Retinal pigment epithelial cell (primary cell): ENCODE data around the gene NOTCH2.

ENCODE experiments used
- DNase-seq: peaks from one replicate; pipeline ENCODE4 v3.0.0-alpha.2; 2010; ENCODE audit warnings: low read depth
- H3K4me3 ChIP-seq: 2 replicates; pipeline ENCODE4 v1.5.1; 2011; ENCODE audit warnings: mild to moderate bottlenecking, low read length, control low read depth, moderate library complexity
- TF ChIP-seq, protein P1 (sequence below): conservative IDR thresholded peaks from 2 replicates; pipeline ENCODE4 v1.5.1; 2011; ENCODE audit warnings: low read depth, low read length, control low read depth, inconsistent platforms

The NOTCH2 gene

DNA sequence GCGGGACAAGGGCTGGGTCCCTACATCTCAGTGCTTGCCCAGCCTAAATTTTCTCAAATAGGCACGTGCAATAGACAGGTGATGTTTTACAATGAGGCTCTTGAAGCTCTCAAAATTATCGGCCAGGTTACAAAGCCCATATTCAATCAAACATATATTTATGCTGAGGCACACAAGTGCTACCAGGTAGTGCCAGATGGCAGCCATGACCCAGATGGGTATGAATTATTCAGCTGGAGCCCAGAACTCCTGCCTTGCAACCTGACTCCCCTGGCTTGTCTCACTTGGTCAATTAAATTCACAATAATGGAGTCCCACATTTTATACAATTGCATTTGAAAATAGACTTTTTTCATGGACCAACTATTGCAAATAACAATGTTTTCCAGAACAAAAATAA lies 160.8 kb downstream of the NOTCH2 start:
- no peak for DNase-seq
- no peak overlapping the region for H3K4me3 ChIP-seq
- TF ChIP-seq, protein P1, sequence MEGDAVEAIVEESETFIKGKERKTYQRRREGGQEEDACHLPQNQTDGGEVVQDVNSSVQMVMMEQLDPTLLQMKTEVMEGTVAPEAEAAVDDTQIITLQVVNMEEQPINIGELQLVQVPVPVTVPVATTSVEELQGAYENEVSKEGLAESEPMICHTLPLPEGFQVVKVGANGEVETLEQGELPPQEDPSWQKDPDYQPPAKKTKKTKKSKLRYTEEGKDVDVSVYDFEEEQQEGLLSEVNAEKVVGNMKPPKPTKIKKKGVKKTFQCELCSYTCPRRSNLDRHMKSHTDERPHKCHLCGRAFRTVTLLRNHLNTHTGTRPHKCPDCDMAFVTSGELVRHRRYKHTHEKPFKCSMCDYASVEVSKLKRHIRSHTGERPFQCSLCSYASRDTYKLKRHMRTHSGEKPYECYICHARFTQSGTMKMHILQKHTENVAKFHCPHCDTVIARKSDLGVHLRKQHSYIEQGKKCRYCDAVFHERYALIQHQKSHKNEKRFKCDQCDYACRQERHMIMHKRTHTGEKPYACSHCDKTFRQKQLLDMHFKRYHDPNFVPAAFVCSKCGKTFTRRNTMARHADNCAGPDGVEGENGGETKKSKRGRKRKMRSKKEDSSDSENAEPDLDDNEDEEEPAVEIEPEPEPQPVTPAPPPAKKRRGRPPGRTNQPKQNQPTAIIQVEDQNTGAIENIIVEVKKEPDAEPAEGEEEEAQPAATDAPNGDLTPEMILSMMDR, result no peak

DNA sequence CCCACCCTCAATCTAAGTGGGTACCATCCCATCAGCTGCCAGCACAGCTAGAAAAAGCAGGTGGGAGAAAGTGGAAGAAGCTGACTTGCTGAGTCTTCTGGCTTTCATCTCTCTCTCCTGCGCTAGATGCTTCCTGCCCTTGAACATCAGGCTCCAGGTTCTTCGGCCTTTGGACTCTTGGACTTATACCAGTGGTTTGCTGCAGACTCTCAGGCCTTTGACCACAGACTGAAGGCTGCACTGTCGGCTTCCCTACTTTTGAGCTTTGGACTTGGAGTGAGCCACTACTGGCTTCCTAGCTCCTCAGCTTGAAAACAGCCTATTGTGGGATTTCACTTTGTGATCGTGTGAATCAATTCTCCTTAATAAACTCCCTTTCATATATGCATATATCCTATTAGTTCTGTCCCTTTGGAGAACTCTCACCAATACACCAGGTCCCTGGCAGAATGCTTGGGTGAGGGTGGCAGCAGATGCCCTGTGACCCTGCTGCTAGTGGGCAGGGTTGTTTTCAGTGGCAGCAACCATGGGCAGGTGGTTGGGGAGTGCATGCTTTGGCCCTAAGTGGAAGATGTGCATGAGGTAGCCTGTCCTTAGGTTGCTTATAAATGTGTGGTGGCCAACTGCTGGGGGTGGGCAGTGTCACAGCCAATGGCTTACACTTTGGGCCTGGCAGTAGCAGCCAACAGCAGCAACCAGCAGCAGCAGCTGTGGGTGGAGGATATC lies 162.4 kb downstream of the NOTCH2 start:
- TF ChIP-seq, protein P1, result no peak
- no peak for DNase-seq
- H3K4me3 ChIP-seq, result no peak overlapping the region

DNA sequence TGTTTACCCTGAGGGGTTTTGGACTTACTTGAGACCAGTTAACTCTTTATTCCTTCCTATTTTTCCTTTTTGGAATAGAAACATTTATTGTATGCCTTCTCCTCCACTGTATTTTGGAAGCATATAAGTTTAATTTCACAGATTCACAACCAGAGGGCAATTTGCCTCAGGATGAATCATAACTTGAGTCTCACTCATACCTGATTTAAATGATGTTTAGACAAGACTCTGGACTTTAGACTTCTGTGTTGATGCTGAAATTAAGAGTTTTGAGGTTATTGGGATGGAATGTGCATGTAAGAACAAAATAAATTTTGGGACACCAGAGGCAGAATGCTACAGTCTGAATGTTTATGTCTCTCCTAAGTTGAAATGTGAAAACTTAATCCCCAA lies 166.0 kb downstream of the NOTCH2 start:
- no peak for DNase-seq
- TF ChIP-seq, protein P1, result no peak
- H3K4me3 ChIP-seq, result no peak overlapping the region

DNA sequence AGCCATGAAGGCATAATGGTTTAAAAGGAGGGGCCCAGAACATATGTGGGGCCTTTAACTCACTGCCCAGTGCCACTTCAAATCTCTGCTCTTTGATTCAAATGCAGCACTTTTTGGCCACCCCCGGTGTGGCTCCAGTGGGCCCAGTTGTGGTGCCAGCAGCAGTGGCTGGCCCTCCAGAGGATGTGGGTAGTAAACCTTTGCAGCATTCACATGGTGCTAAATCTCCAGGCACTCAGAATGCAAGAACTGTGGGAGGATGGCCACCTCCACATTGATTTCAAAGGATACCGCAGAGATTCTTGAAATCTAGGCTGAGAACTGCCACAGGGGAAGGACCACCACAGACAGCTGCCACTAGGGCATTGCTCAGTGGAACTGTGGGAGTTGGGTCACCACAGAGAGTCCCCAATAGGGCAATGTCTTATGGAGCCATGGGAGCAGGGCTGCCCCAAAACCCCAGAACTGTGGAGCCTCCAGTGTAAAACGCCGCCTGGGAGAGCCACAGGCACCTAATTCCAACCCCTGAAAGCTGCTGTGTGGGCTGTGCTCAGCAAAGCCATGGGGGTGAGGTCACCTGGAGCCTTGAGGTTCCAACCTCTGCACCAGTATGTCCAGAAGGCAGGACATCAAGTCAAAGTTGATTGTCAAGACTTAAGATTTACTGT lies 166.6 kb downstream of the NOTCH2 start:
- TF ChIP-seq, protein P1, result no peak
- H3K4me3 ChIP-seq, result no peak overlapping the region
- DNase-seq, result no peak

DNA sequence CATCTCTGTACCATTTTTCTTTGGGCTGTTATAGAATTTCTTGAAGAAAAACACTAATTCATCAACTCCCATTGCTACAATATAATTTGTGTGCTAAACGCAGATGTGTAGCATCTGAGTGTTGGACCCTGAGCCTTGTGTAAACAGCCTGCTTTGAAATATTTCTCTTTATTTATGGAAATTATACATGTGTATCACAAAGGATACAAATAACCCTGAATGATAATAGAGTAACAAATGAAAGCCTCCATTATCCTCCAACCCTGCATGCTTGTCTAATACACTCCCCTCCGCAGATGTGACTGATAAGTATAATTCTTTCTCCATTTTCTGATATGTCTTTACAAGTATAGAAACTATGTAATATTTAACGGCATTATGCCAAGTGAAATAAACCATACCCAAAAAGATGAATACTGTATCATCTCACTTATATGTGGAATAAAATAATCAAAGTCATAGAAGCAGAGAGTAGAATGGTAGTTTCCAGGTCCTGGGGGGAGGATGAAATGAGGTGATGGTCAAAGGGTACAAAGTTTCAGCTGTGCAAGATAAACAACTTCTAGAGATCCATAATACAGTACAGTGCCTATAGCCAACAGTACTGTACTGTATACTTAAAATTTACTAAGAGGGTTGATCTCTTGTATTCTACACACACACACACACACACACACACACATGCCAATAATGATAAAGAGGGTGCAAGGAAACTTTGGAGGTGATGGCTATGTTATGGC lies 170.3 kb downstream of the NOTCH2 start:
- DNase-seq, result no peak
- no peak overlapping the region for H3K4me3 ChIP-seq
- TF ChIP-seq, protein P1, result no peak

DNA sequence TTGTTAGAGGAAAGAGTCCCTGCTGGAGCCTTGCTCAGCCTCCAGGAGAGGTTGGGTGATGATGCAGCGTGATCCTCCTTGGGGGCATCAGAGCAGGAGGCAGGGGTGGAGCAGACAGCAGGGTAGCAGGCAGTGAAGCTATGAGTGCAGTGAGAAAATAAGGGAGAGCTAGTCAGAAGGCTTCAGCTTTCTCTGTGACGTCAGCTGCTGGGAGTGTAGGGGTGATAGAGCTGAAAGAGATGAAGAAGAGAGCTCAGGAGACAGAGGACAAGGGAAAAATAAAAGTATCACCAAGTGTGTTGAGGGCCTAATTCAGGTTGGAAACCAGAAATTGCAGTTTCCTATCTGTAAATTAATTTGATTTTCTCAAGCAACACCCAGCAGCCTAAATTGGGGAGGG lies 170.9 kb downstream of the NOTCH2 start:
- no peak for DNase-seq
- TF ChIP-seq, protein P1, result no peak

More for the DNA sequence above, 170.9 kb downstream of the NOTCH2 start:
- no peak overlapping the region for H3K4me3 ChIP-seq
